Measurements from ENCODE around the gene CRIP3.
A peak's percentile ranks its signal among the peaks of the same experiment; 100 is the strongest.

The CRIP3 gene

GRCh38 chr6:43287717-43288679, 20.6 kb downstream of the CRIP3 start:
- DNase-seq (ENCODE audit: low read depth, low spot score), result no peak

GRCh38 chr6:43286980-43287716, 21.5 kb downstream of the CRIP3 start:
- no peak for DNase-seq (ENCODE audit: low read depth, low spot score)

- DNase-seq (ENCODE audit: low read depth, low spot score), result no peak
These were observed 22.1 kb downstream of the CRIP3 start for GRCh38 chr6:43286456-43286979.

GRCh38 chr6:43285832-43286231, 22.8 kb downstream of the CRIP3 start:
- DNase-seq (ENCODE audit: low read depth, low spot score), result no peak

GRCh38 chr6:43284991-43285781, 23.4 kb downstream of the CRIP3 start:
- no peak for DNase-seq (ENCODE audit: low read depth, low spot score)

GRCh38 chr6:43283905-43284304, 24.7 kb downstream of the CRIP3 start:
- DNase-seq (ENCODE audit: low read depth, low spot score), result no peak

GRCh38 chr6:43283514-43283901, 25.1 kb downstream of the CRIP3 start:
- DNase-seq (ENCODE audit: low read depth, low spot score), result no peak

- no peak for DNase-seq (ENCODE audit: low read depth, low spot score)
These were observed 25.8 kb downstream of the CRIP3 start for GRCh38 chr6:43282636-43283513.

GRCh38 chr6:43282060-43282459, 26.6 kb downstream of the CRIP3 start:
- DNase-seq (ENCODE audit: low read depth, low spot score), result no peak

- DNase-seq (ENCODE audit: low read depth, low spot score), result no peak
These were observed 28.4 kb downstream of the CRIP3 start for GRCh38 chr6:43280234-43280633.

- peak; percentile 60 for DNase-seq (ENCODE audit: low read depth, low spot score)
These were observed 30.0 kb downstream of the CRIP3 start for GRCh38 chr6:43278524-43279078.

- DNase-seq (ENCODE audit: low read depth, low spot score), result peak; percentile 45
These were observed 30.7 kb downstream of the CRIP3 start for GRCh38 chr6:43277643-43278523.

GRCh38 chr6:43277306-43277642, 31.4 kb downstream of the CRIP3 start:
- no peak for DNase-seq (ENCODE audit: low read depth, low spot score)

- no peak for DNase-seq (ENCODE audit: low read depth, low spot score)
These were observed 31.9 kb downstream of the CRIP3 start for GRCh38 chr6:43276577-43277305.

- DNase-seq (ENCODE audit: low read depth, low spot score), result no peak
These were observed 32.6 kb downstream of the CRIP3 start for GRCh38 chr6:43275801-43276576.

GRCh38 chr6:43274916-43275597, 33.6 kb downstream of the CRIP3 start:
- DNase-seq (ENCODE audit: low read depth, low spot score), result no peak

GRCh38 chr6:43274127-43274915, 34.3 kb downstream of the CRIP3 start:
- DNase-seq (ENCODE audit: low read depth, low spot score), result no peak

Data from astrocyte of the hippocampus (primary cell).